H9 (cell line): ENCODE results near the gene EFCAB5. TPM values are rescaled to one million over a fixed set of nuclear protein-coding genes. Genes with fewer than 3 reads are reported as not detected.
"Not testable (repeated sequence)": the region's sequence is repeated elsewhere in the genome, so short reads cannot be mapped to it uniquely, and the experiment has no call there.

ENCODE experiments used
- DNase-seq: peaks from one replicate; pipeline ENCODE4 v3.0.0-alpha.2; 2017
- H2AFZ ChIP-seq: one replicate; pipeline ENCODE4 v1.6.1; 2013; ENCODE audit warnings: mild to moderate bottlenecking, low read length, control low read depth, moderate library complexity
- H2AK5ac ChIP-seq: 2 replicates; pipeline ENCODE4 v1.6.1; 2013; ENCODE audit warnings: low read length, control low read depth, mixed read lengths; ENCODE audit not compliant: insufficient read length
- H2BK120ac ChIP-seq: one replicate; pipeline ENCODE4 v1.6.1; 2013; ENCODE audit warnings: low read depth, mild to moderate bottlenecking, low read length, control low read depth, inconsistent platforms; ENCODE audit not compliant: poor library complexity, severe bottlenecking
- H2BK12ac ChIP-seq: 2 replicates; pipeline ENCODE4 v1.6.1; 2013; ENCODE audit warnings: low read length, control low read depth, mixed read lengths, low read depth; ENCODE audit not compliant: insufficient read length
- H2BK15ac ChIP-seq: 2 replicates; pipeline ENCODE4 v1.6.1; 2013; ENCODE audit warnings: low read depth, low read length, control low read depth
- H2BK20ac ChIP-seq: one replicate; pipeline ENCODE4 v1.6.1; 2013; ENCODE audit warnings: low read depth, mild to moderate bottlenecking, low read length, control low read depth, inconsistent platforms; ENCODE audit not compliant: poor library complexity, severe bottlenecking
- H2BK5ac ChIP-seq: 2 replicates; pipeline ENCODE4 v1.6.1; 2013; ENCODE audit warnings: low read length, control low read depth, mixed read lengths; ENCODE audit not compliant: insufficient read length
- H3K14ac ChIP-seq: 2 replicates; pipeline ENCODE4 v1.6.1; 2013; ENCODE audit warnings: low read length, control low read depth; ENCODE audit not compliant: insufficient read depth
- H3K18ac ChIP-seq: 2 replicates; pipeline ENCODE4 v1.6.1; 2013; ENCODE audit warnings: low read depth, mild to moderate bottlenecking, mixed read lengths, low read length, control low read depth; ENCODE audit not compliant: insufficient read length
- H3K23ac ChIP-seq: 2 replicates; pipeline ENCODE4 v1.6.1; 2013; ENCODE audit warnings: low read length, control low read depth, mixed read lengths, low read depth; ENCODE audit not compliant: insufficient read length
- H3K23me2 ChIP-seq: 2 replicates; pipeline ENCODE4 v1.6.1; 2013; ENCODE audit warnings: low read depth, mild to moderate bottlenecking, mixed read lengths, low read length, control low read depth; ENCODE audit not compliant: insufficient read length, poor library complexity, severe bottlenecking
- H3K27ac ChIP-seq: 2 replicates; pipeline ENCODE4 v1.5.1; 2013; ENCODE audit warnings: low read length, control low read depth, mixed read lengths, low read depth; ENCODE audit not compliant: insufficient read length
- H3K27me3 ChIP-seq: 2 replicates; pipeline ENCODE4 v1.6.1; 2013; ENCODE audit warnings: low read length, control low read depth, inconsistent platforms; ENCODE audit not compliant: insufficient read depth
- H3K4ac ChIP-seq: 2 replicates; pipeline ENCODE4 v1.6.1; 2013; ENCODE audit warnings: low read depth, mild to moderate bottlenecking, control low read depth, inconsistent platforms, low read length, moderate library complexity
- H3K4me1 ChIP-seq: 2 replicates; pipeline ENCODE4 v1.6.1; 2013; ENCODE audit warnings: low read length, control low read depth, inconsistent platforms; ENCODE audit not compliant: insufficient read depth
- H3K4me2 ChIP-seq: 2 replicates; pipeline ENCODE4 v1.6.1; 2013; ENCODE audit warnings: low read length, control low read depth, mixed read lengths; ENCODE audit not compliant: insufficient read length, insufficient read depth
- H3K56ac ChIP-seq: 2 replicates; pipeline ENCODE4 v1.6.1; 2013; ENCODE audit warnings: low read depth, mild to moderate bottlenecking, mixed read lengths, low read length, control low read depth; ENCODE audit not compliant: insufficient read length
- H3K79me1 ChIP-seq: 2 replicates; pipeline ENCODE4 v1.6.1; 2013; ENCODE audit warnings: low read depth, mild to moderate bottlenecking, moderate library complexity, low read length, control low read depth, inconsistent platforms; ENCODE audit not compliant: insufficient read depth, poor library complexity, severe bottlenecking
- H3K79me2 ChIP-seq: 2 replicates; pipeline ENCODE4 v1.6.1; 2013; ENCODE audit warnings: low read length, control low read depth, inconsistent platforms; ENCODE audit not compliant: insufficient read depth
- H3K9ac ChIP-seq: 2 replicates; pipeline ENCODE4 v1.6.1; 2013; ENCODE audit warnings: low read length, control low read depth, mixed read lengths; ENCODE audit not compliant: insufficient read length; ENCODE audit errors: extremely low read depth
- H3K9me3 ChIP-seq: one replicate; pipeline ENCODE4 v1.6.1; 2013; ENCODE audit warnings: low read depth, low read length, inconsistent platforms; ENCODE audit not compliant: control insufficient read depth
- H3T11ph ChIP-seq: one replicate; pipeline ENCODE4 v1.6.1; 2013; ENCODE audit warnings: mild to moderate bottlenecking, low read length, control low read depth, inconsistent platforms
- H4K20me1 ChIP-seq: one replicate; pipeline ENCODE4 v1.6.1; 2013; ENCODE audit not compliant: control insufficient read depth, insufficient read length, insufficient read depth
- H4K5ac ChIP-seq: 2 replicates; pipeline ENCODE4 v1.6.1; 2013; ENCODE audit warnings: low read depth, mild to moderate bottlenecking, mixed read lengths, low read length, control low read depth; ENCODE audit not compliant: insufficient read length
- H4K8ac ChIP-seq: replicated peaks from 2 replicates; pipeline ENCODE4 v1.6.1; 2013; ENCODE audit warnings: low read length, control low read depth, mixed read lengths, low read depth; ENCODE audit not compliant: insufficient read length
- H4K91ac ChIP-seq: 2 replicates; pipeline ENCODE4 v1.6.1; 2013; ENCODE audit warnings: low read depth, mild to moderate bottlenecking, moderate library complexity, mixed read lengths, low read length, control low read depth; ENCODE audit not compliant: insufficient read length
- H3K27ac Mint-ChIP-seq, 3 experiments: 2 replicates in 2 of 3; 3 replicates in 1 of 3; pipeline ENCODE4 v1.8.0; 2020 to 2021; ENCODE audit warnings: mixed read lengths in 3 of 3, mild to moderate bottlenecking in 1 of 3, moderate library complexity in 1 of 3
- H3K27me3 Mint-ChIP-seq: 2 replicates; pipeline ENCODE4 v1.8.0; 2021; ENCODE audit warnings: low read depth, mild to moderate bottlenecking, moderate library complexity, mixed read lengths
- H3K36me3 Mint-ChIP-seq, 3 experiments: 2 replicates in 2 of 3; 3 replicates in 1 of 3; pipeline ENCODE4 v1.8.0; 2020 to 2021; ENCODE audit warnings: low read depth in 3 of 3, mixed read lengths in 3 of 3; ENCODE audit not compliant: insufficient read depth in 1 of 3
- H3K4me1 Mint-ChIP-seq, 2 experiments: 2 replicates each; pipeline ENCODE4 v1.8.0; 2020; ENCODE audit warnings: mixed read lengths in 2 of 2
- H3K4me3 Mint-ChIP-seq, 2 experiments: 2 replicates in 1 of 2; 3 replicates in 1 of 2; pipeline ENCODE4 v1.8.0; 2020 to 2021; ENCODE audit warnings: mild to moderate bottlenecking in 2 of 2, mixed read lengths in 2 of 2, moderate library complexity in 1 of 2
- H3K9me3 Mint-ChIP-seq, 2 experiments: 2 replicates in 1 of 2; 3 replicates in 1 of 2; pipeline ENCODE4 v1.8.0; 2020; ENCODE audit warnings: mild to moderate bottlenecking in 2 of 2, mixed read lengths in 2 of 2, moderate library complexity in 1 of 2
- CTCF ChIP-seq: fragments of 200-600 bp; sonication (generic); conservative IDR thresholded peaks from 3 replicates; pipeline ENCODE4 v1.8.0; 2021; ENCODE audit warnings: antibody characterized with exemption, mild to moderate bottlenecking
- WGBS: extraction: QIAGEN DNeasy Blood & Tissue Kit; methylation state at CpG from one replicate; pipeline ENCODE4 v1.1.7; 2013; ENCODE audit warnings: missing lambda C conversion rate, low lambda C conversion rate, mixed read lengths; ENCODE audit not compliant: insufficient read length; ENCODE audit errors: extremely low coverage; 5-methylcytosine and 5-hydroxymethylcytosine counted together
- total RNA-seq: library from RNA; stranded (reverse); gene quantifications from 2 replicates; pipeline ENCODE4 v1.2.1, GENCODE V29; 2021

The EFCAB5 gene
- total RNA-seq, 1 experiment from 2014 or later = not detected

- Histone ChIP-seq H3K79me2 (peaks cover 4% of the 10 kb centered on the region; the same call in 1 of the 2 replicates), H4K20me1 (no peaks in the 10 kb centered on the region)
Measured at GRCh38 chr17:30137158-30137557, 195.7 kb downstream of the EFCAB5 start.

GRCh38 chr17:30147860-30148259 lies 206.4 kb downstream of the EFCAB5 start:
- not testable (repeated sequence) for H3K56ac ChIP-seq, H4K91ac ChIP-seq, H2AFZ ChIP-seq, H4K20me1 ChIP-seq, H4K5ac ChIP-seq, H3K9me3 ChIP-seq, H3T11ph ChIP-seq, H4K8ac ChIP-seq, H3K27me3 ChIP-seq, H3K4ac ChIP-seq, H3K18ac ChIP-seq, H2BK5ac ChIP-seq, H2BK120ac ChIP-seq, H3K4me1 Mint-ChIP-seq, H3K4me1 ChIP-seq, H2BK20ac ChIP-seq, H3K4me2 ChIP-seq, H3K9me3 Mint-ChIP-seq, H2AK5ac ChIP-seq, DNase-seq, H3K27ac ChIP-seq, H3K23ac ChIP-seq, H3K79me1 ChIP-seq, H3K27me3 Mint-ChIP-seq, H2BK12ac ChIP-seq, H3K4me3 Mint-ChIP-seq, H3K23me2 ChIP-seq, H2BK15ac ChIP-seq, H3K9ac ChIP-seq, H3K79me2 ChIP-seq, H3K14ac ChIP-seq
- peak overlapping the region in 1 of 3 experiments; percentile 47; a peak in 2 of 7 replicates for H3K27ac Mint-ChIP-seq
- peaks cover 3 to 11% (median 9%) of the 10 kb centered on the region in 3 experiments; a peak in 5 of 7 replicates for H3K36me3 Mint-ChIP-seq
- WGBS = no CpG with 5 or more reads among the region's 6 CpGs

More at GRCh38 chr17:30137158-30137557, 195.7 kb downstream of the EFCAB5 start:
- no peak for DNase-seq
- Mint-ChIP-seq H3K27me3 (no peaks in the 10 kb centered on the region), H3K27ac (no peak overlapping the region), H3K4me3 (no peak overlapping the region), H3K4me1 (peaks cover 0 to 5% of the 10 kb centered on the region in 2 experiments; a peak in 2 of 4 replicates), H3K9me3 (no peaks in the 10 kb centered on the region), H3K36me3 (peaks cover 18 to 42% (median 36%) of the 10 kb centered on the region in 3 experiments)
- H3K9ac ChIP-seq = no peak overlapping the region
- H3K18ac ChIP-seq = no peak overlapping the region
- H3K23ac ChIP-seq = no peak overlapping the region
- H3K27me3 ChIP-seq = no peaks in the 10 kb centered on the region
- H3K4me1 ChIP-seq = no peaks in the 10 kb centered on the region
- no peak overlapping the region for H2BK5ac ChIP-seq
- no peak overlapping the region for H4K91ac ChIP-seq
- H3K23me2 ChIP-seq = no peaks in the 10 kb centered on the region
- no peak overlapping the region for H2AFZ ChIP-seq
- no peak overlapping the region for H2BK120ac ChIP-seq
- no peak overlapping the region for H4K5ac ChIP-seq
- H2BK20ac ChIP-seq = no peak overlapping the region
- WGBS = no CpG with 5 or more reads among the region's 3 CpGs
- no peak overlapping the region for H3K14ac ChIP-seq
- H2AK5ac ChIP-seq = no peak overlapping the region
- H2BK15ac ChIP-seq = no peak overlapping the region
- peaks cover 20% of the 10 kb centered on the region for H3K79me1 ChIP-seq
- no peak overlapping the region for H3K56ac ChIP-seq
- H3K9me3 ChIP-seq = no peaks in the 10 kb centered on the region
- no peak overlapping the region for H3K4ac ChIP-seq
- no peak overlapping the region for H3K4me2 ChIP-seq
- TF ChIP-seq CTCF = no peak
- H3K27ac ChIP-seq = no peak overlapping the region
- H2BK12ac ChIP-seq = no peak overlapping the region
- no peak overlapping the region for H3T11ph ChIP-seq
- H4K8ac ChIP-seq = no peak overlapping the region
